GM12801 (cell line): ENCODE measurements around the gene CATSPERD.

ENCODE experiments used
- CTCF ChIP-seq: IDR thresholded peaks from one replicate; pipeline ENCODE4 v1.5.1; 2011; ENCODE audit warnings: control low read depth; ENCODE audit not compliant: insufficient read length; ENCODE audit errors: extremely low read depth

Gene CATSPERD

GRCh38 chr19:5803752-5804515 is 83.5 kb downstream of the CATSPERD start:
- no peak for TF ChIP-seq CTCF

GRCh38 chr19:5804516-5805461 is 84.4 kb downstream of the CATSPERD start, which contains the start of gene NRTN:
Gene NRTN, plus strand, starts transcription at chr19:5805067. Its CDS starts 19,099 bp downstream, at chr19:5824166.
- no peak for TF ChIP-seq CTCF

- TF ChIP-seq CTCF: no peak
Measured at GRCh38 chr19:5805462-5806132, 85.2 kb downstream of the CATSPERD start.

- TF ChIP-seq CTCF: no peak
Measured at GRCh38 chr19:5806133-5806489, 85.7 kb downstream of the CATSPERD start.

GRCh38 chr19:5806905-5807304 is 86.5 kb downstream of the CATSPERD start:
- no peak for TF ChIP-seq CTCF

- no peak for TF ChIP-seq CTCF
Measured at GRCh38 chr19:5808120-5808816, 87.8 kb downstream of the CATSPERD start.
